Psoas muscle (tissue), 8 donors: ENCODE results near the gene PIP5KL1. TPM values are rescaled to one million over a fixed set of nuclear protein-coding genes. Genes with fewer than 3 reads are reported as not detected.

Source experiments
- ATAC-seq, 4 donors: fragments of 200-7000 bp; cut with Tn5 transposase; one replicate each; pipeline ENCODE4 v1.9.1; 2020; ENCODE audit warnings: moderate library complexity in 3 of 4, mild to moderate bottlenecking in 2 of 4
- DNase-seq, 2 donors: peaks; one replicate each; pipeline ENCODE4 v3.0.0-alpha.2; 2020
- H3K27ac ChIP-seq: fragments of 200-600 bp; one replicate; pipeline ENCODE4 v1.8.0; 2022
- H3K27me3 ChIP-seq, 3 donors: fragments of 200-600 bp in 1 of 3; one replicate each; pipeline versions ENCODE4 v1.6.1 to v1.8.0; 2013 to 2022; ENCODE audit warnings: low read length in 2 of 3, mild to moderate bottlenecking in 2 of 3, moderate library complexity in 1 of 3; ENCODE audit not compliant: insufficient read depth in 3 of 3
- H3K36me3 ChIP-seq, 2 donors: fragments of 200-600 bp in 1 of 2; one replicate each; pipeline versions ENCODE4 v1.6.1 to v1.8.0; 2013 to 2022; ENCODE audit warnings: low read depth in 1 of 2, mild to moderate bottlenecking in 1 of 2, moderate library complexity in 1 of 2; ENCODE audit not compliant: insufficient read depth in 1 of 2
- H3K4me1 ChIP-seq: fragments of 200-600 bp; one replicate; pipeline ENCODE4 v1.8.0; 2022
- H3K4me3 ChIP-seq: fragments of 200-600 bp; one replicate; pipeline ENCODE4 v1.8.0; 2022; ENCODE audit warnings: mild to moderate bottlenecking
- H3K9me3 ChIP-seq: fragments of 200-600 bp; one replicate; pipeline ENCODE4 v1.8.0; 2022
- WGBS, 3 donors: extraction: QIAGEN DNeasy Blood & Tissue Kit; methylation state at CpG; one replicate each; pipeline versions ENCODE4 v1.1.6 to v1.1.7; 2013; 5-methylcytosine and 5-hydroxymethylcytosine counted together
- intact Hi-C, 2 donors: fragments of 100-400 bp; cut with DNase I; formaldehyde crosslinking; loops; one replicate each; pipeline versions ENCODE4 v1.11.0 to v1.14.2; 2022
- polyA plus RNA-seq, 3 donors: library from polyadenylated mRNA; stranded (reverse); fragments of 200-250 nt; gene quantifications; one replicate each; pipeline ENCODE4 v1.2.3, GENCODE V29; 2013
- total RNA-seq, 4 donors: library from RNA; stranded (reverse); fragmentation: NEBNext Ultra II Directional in 2 of 4; extraction: Animal tissue kit (Norgen Biotek cat#: 25700) in 2 of 4; gene quantifications; one replicate each; pipeline versions ENCODE4 v1.2.1 to v1.2.4, GENCODE V29; 2021 to 2023
- TF ChIP-seq, protein P1 (sequence below): fragments of 200-600 bp; IDR thresholded peaks from one replicate; pipeline ENCODE4 v1.8.0; 2022; ENCODE audit warnings: antibody characterized with exemption
- donor health status: healthy with polysubstance abuse.
- donor health status: DM: no; HTN: no; CAD: no; lungs with moderate emphysema.
- donor health status: Bipolar disorder and iron deficiency.
- donor health status: healthy.
- donor health status: DM: yes; HTN: yes; CAD: no.
- donor health status: DM: no; HTN: no; CAD: no.
- donor health status: DM: no; HTN: no; CAD: no.
- donor health status: DM: yes; HTN: yes; CAD: no.

Gene PIP5KL1
- total and polyA plus RNA-seq, 7 donors, result 0.05 to 0.44 (median 0.26) TPM; not detected in 3

DNA sequence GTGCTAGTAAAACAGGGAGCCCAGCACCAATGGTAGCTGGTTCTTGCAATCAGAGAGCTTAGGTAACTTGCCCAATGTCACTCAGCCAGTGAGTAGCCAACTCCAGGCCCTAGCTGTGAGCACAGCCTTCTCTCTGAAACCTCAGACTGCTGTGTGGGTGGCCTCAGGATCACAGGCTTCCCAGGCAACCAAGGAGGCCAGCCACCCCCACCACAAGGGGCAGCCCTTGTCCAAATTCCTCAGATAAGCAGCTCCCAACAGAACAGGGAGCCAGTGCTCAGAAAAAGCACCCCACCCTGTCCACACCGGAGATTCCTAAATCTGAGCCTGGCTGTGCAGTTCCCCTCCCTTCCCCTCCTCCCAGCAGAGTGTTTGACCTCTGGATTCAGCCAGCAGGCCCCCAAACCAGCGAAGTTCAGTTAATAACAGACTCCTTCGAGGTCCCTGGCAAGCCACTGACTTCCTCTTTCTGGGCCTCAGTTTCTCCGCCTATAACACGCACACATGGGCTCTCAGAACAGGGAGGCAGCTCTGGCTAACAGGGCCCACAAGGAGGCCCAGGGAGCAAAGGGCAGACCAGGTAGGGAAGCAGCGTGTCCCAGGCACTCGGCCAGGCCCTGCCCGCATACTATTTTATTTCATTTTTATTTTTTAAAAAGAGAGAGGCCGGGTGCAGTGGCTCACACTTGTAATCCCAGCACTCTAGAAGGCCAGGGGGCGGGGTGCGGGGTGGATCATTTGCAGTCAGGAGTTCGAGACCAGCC is 47.5 kb upstream of the PIP5KL1 start:
- peak; percentile 43 to 63 for DNase-seq
- H3K4me3 ChIP-seq, result peak overlapping the region; percentile 85
- no peaks in the 10 kb centered on the region for H3K9me3 ChIP-seq
- TF ChIP-seq, protein P1, sequence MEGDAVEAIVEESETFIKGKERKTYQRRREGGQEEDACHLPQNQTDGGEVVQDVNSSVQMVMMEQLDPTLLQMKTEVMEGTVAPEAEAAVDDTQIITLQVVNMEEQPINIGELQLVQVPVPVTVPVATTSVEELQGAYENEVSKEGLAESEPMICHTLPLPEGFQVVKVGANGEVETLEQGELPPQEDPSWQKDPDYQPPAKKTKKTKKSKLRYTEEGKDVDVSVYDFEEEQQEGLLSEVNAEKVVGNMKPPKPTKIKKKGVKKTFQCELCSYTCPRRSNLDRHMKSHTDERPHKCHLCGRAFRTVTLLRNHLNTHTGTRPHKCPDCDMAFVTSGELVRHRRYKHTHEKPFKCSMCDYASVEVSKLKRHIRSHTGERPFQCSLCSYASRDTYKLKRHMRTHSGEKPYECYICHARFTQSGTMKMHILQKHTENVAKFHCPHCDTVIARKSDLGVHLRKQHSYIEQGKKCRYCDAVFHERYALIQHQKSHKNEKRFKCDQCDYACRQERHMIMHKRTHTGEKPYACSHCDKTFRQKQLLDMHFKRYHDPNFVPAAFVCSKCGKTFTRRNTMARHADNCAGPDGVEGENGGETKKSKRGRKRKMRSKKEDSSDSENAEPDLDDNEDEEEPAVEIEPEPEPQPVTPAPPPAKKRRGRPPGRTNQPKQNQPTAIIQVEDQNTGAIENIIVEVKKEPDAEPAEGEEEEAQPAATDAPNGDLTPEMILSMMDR, result no peak
- no peak overlapping the region for H3K27ac ChIP-seq
- no peaks in the 10 kb centered on the region for H3K27me3 ChIP-seq
- H3K36me3 ChIP-seq, result no peaks in the 10 kb centered on the region
- intact Hi-C loops, result loop anchor here in 1 of 2 donors (5.0 kb wide), 1 partner anchor 59 kb away; no protein-coding TSS in a partner anchor
- ATAC-seq, result no peak
- 67 to 81% (median 68%) methylated on average over 12 of the region's 12 CpGs for WGBS, 3 donors
- peaks cover 79% of the 10 kb centered on the region for H3K4me1 ChIP-seq

DNA sequence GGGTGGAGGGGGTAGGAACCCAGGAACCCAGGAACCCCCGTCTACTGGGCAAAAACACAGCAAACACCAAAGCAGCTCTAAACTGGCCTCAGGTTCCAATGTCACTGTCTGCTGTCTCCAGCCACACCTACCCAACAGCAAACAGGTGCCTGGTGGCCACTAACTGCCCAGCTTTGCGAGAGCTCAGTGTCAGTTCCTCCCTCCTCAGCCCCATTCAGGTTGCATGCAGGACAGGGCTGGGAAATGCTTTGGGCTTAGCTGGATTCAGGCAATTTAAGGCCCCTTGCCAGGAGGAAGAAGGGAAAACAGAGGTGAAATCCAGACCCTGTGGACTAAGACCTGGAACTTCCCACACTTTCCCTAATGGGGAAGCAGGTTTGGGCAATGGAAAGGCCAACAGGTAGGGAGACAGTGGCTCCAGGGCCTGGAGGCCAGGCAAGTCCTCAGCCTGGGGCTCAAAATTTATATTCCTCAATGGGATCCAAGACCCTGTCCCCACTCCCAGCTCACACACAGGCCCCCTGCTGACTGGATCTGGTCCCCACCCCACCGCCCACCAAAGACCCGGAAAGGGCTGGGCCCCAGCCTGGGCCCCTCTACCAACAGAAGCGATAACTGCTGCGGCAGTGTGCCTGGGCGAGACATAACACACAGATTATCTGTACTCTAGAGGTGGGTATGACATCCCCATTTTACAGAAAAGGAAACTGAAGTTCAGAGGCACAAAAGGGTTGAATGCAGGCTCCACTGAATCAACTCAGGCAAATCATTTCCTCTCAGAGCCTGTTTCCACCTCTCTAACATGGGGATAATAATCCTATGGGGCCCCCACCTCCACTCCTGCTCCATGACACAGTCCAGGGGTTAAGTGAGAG is 46.7 kb upstream of the PIP5KL1 start:
- H3K27ac ChIP-seq, result no peak overlapping the region
- intact Hi-C loops, result loop anchor here in 1 of 2 donors (5.0 kb wide), 1 partner anchor 60 kb away; no protein-coding TSS in a partner anchor
- TF ChIP-seq, protein P1, result no peak
- H3K4me3 ChIP-seq, result peak overlapping the region; percentile 85
- no peaks in the 10 kb centered on the region for H3K27me3 ChIP-seq
- WGBS, 3 donors, result 90 to 93% (median 93%) methylated on average over 7 of the region's 7 CpGs
- peak in 1 of 2 donors; percentile 39 for DNase-seq
- H3K4me1 ChIP-seq, result peaks cover 82% of the 10 kb centered on the region
- no peaks in the 10 kb centered on the region for H3K9me3 ChIP-seq
- no peaks in the 10 kb centered on the region for H3K36me3 ChIP-seq
- ATAC-seq, result no peak

DNA sequence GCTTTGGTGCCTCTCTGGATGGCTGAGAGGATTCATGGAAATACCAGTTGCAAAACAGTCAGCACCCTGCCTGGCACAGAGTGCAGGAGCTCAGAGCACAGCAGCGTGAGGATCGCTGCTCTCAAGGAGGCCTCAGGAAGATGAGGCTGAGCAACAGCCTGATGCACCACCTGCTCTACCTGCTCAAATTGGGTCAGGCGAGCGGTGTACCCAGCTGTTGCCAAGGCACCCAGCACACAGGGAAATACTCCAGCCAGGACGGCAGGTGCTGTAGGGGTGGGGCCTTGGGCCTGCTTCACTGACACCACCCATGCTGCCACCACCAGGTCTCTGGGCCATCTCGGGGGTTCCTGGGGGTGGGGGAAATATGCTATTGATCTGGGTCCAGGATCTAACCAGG is 45.9 kb upstream of the PIP5KL1 start:
- TF ChIP-seq, protein P1, result no peak
- Histone ChIP-seq H3K4me1 (peaks cover 85% of the 10 kb centered on the region), H3K36me3 (no peaks in the 10 kb centered on the region), H3K4me3 (no peak overlapping the region), H3K27ac (no peak overlapping the region), H3K27me3 (no peaks in the 10 kb centered on the region), H3K9me3 (no peaks in the 10 kb centered on the region)
- DNase-seq (peak in 1 of 2 donors; percentile 42), ATAC-seq (no peak)
- intact Hi-C loops, result loop anchor here in 1 of 2 donors (5.0 kb wide), 1 partner anchor 61 kb away; no protein-coding TSS in a partner anchor
- WGBS, 3 donors, result 31 to 71% (median 40%) methylated on average over 6 of the region's 6 CpGs

DNA sequence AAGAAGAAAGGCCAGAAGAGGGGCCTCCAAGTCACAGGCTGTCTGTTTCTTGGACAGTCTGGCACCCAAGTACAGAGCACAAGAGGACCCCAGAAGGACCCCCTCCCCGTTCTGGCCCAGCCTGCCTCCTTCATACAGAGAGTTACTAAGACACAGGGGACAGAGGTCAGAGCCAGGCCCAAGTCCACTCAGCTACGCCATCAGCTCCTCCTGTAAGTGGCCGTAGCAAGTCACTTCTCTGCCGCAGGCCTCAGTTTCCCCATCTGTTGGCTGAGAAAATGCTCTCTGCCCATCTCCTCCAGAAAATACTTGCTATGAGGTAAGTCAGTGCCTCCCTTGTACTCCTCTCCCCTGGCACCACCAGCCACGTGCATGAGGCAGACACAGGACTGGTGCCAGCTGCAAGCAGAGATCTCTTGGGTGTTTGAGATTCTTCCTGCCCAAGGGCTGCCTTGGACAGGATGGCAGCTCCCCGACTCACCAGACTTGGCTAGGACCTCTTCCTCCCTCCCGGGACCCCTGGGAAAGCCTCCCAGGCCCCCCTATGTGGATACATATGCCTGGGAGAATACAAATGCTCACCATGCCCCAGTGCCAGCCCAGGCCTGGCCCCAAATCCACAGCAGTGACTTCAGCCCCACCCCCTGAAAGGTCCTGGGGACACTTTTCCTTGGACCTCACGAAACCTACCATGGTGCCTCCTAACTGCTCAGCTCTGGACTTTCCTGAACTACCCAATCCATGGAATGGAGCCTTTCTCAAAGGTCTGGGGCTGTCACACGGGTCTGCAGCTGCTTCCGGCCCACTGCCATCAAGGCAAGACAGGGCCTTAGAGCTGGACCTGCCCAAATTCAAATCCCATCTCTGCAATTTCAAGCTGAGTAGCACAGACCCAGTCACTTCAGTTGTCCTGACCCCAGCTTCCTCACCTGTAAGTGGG is 45.1 kb upstream of the PIP5KL1 start:
- DNase-seq (peak in 1 of 2 donors; percentile 58), ATAC-seq (no peak)
- 71 to 73% (median 73%) methylated on average over 10 of the region's 10 CpGs for WGBS, 3 donors
- H3K36me3 ChIP-seq, result no peaks in the 10 kb centered on the region
- intact Hi-C loops, result loop anchor here in 1 of 2 donors (5.0 kb wide), 1 partner anchor 62 kb away; no protein-coding TSS in a partner anchor
- H3K9me3 ChIP-seq, result no peaks in the 10 kb centered on the region
- no peak overlapping the region for H3K27ac ChIP-seq
- H3K27me3 ChIP-seq, result no peaks in the 10 kb centered on the region
- H3K4me1 ChIP-seq, result peaks cover 89% of the 10 kb centered on the region
- no peak overlapping the region for H3K4me3 ChIP-seq
- TF ChIP-seq, protein P1, result no peak
